ENCODE data around the gene LENEP.

Gene LENEP

GRCh38 chr1:155002464-155003226 is 9.3 kb downstream of the LENEP start, which contains the start of gene ZBTB7B:
Gene ZBTB7B (plus strand): TSS chr1:155002802. CDS start chr1:155014661, 11,859 bp downstream.
- no peak for TF ChIP-seq CTCF (IDR thresholded peaks at IDR 0.05; ENCODE audit: low read depth, low read length)
- peak within 1 kb of the TSS; percentile 61 for H3K4me3 ChIP-seq (ENCODE audit: low read depth, low read length)
- peak; percentile 47 for DNase-seq (ENCODE audit: low read depth, low spot score)
- in situ Hi-C loops (cut with HindIII; ENCODE audit: low sequenced_read_pairs) = no loop called here

GRCh38 chr1:155003227-155003765 is 9.9 kb downstream of the LENEP start:
- DNase-seq (ENCODE audit: low read depth, low spot score) = no peak
- TF ChIP-seq CTCF (IDR thresholded peaks at IDR 0.05; ENCODE audit: low read depth, low read length) = no peak
- H3K4me3 ChIP-seq (ENCODE audit: low read depth, low read length) = peak overlapping the region; percentile 61
- in situ Hi-C loops (cut with HindIII; ENCODE audit: low sequenced_read_pairs) = no loop called here

GRCh38 chr1:155003766-155004351 is 10.5 kb downstream of the LENEP start:
- peak overlapping the region; percentile 61 for H3K4me3 ChIP-seq (ENCODE audit: low read depth, low read length)
- in situ Hi-C loops (cut with HindIII; ENCODE audit: low sequenced_read_pairs) = no loop called here
- DNase-seq (ENCODE audit: low read depth, low spot score) = peak; percentile 35
- no peak for TF ChIP-seq CTCF (IDR thresholded peaks at IDR 0.05; ENCODE audit: low read depth, low read length)

DNA sequence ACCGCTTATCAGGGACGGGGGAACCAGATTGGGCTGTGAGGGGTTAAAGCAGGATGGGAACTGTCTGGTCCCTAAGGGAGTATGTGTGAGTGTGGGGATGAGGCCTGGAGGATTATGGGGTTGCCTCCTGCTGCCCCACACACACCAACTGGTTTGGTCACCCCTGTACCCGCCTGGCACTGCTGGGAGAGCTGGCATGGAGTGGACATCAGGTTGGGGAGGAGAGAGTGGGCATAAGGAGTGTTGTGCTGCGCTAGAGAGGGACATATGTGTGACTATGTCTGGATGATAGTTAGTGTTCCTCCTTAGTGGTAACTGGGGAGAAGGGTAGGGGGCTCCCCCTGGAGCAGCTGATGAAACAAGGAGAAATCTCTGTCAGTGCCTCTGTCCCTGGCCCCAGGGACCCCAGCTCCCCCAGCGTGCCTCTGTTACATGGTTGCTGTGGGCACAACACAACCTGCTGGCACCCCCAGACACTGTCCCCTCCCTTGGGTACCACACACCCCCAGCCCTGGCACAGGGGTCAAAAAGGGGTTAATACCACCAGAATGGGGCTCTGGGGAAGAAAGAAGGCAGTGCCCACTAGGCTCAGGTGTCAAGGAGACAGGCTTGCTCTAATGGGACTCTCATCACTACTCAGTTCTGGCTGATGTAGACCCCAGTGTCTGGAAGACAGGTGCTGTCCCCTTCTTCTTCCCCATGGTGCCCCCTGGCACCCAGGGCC is 11.1 kb downstream of the LENEP start:
- peak overlapping the region; percentile 61 for H3K4me3 ChIP-seq (ENCODE audit: low read depth, low read length)
- no peak for DNase-seq (ENCODE audit: low read depth, low spot score)
- TF ChIP-seq CTCF (IDR thresholded peaks at IDR 0.05; ENCODE audit: low read depth, low read length) = no peak
- in situ Hi-C loops (cut with HindIII; ENCODE audit: low sequenced_read_pairs) = no loop called here

- TF ChIP-seq CTCF (IDR thresholded peaks at IDR 0.05; ENCODE audit: low read depth, low read length) = no peak
Measured at GRCh38 chr1:155005076-155006011, 12.0 kb downstream of the LENEP start.

More at GRCh38 chr1:155005076-155006011, 12.0 kb downstream of the LENEP start:
- in situ Hi-C loops (cut with HindIII; ENCODE audit: low sequenced_read_pairs) = no loop called here
- no peak for DNase-seq (ENCODE audit: low read depth, low spot score)
- no peak overlapping the region for H3K4me3 ChIP-seq (ENCODE audit: low read depth, low read length)

Data from astrocyte of the spinal cord (primary cell).